Activated T-helper 1 cell treated with anti-CD3 and anti-CD28 coated beads, Interleukin-12 subunit alpha, Interleukin-12 subunit beta, Interleukin-2, Interleukin-4 antibody, amounts not matched to agents 30 ng/mL and 10 ng/mL and 1 ng/mL, durations not matched to agents 14 hours and 24 hours and 36 hours (primary cell): ENCODE data around the gene DOCK1. TPM values are rescaled to one million over a fixed set of nuclear protein-coding genes. Genes with fewer than 3 reads are reported as not detected.

Experiments used
- DNase-seq: peaks from one replicate; pipeline ENCODE4 v3.0.0; 2021; ENCODE audit warnings: low spot score
- H3K27ac Mint-ChIP-seq: one replicate; pipeline ENCODE4 v1.8.0; 2021; ENCODE audit warnings: mild to moderate bottlenecking, mixed read lengths
- H3K27me3 Mint-ChIP-seq: one replicate; pipeline ENCODE4 v1.8.0; 2022; ENCODE audit warnings: mild to moderate bottlenecking, moderate library complexity, mixed read lengths; ENCODE audit not compliant: insufficient read depth
- H3K36me3 Mint-ChIP-seq: one replicate; pipeline ENCODE4 v1.8.0; 2021; ENCODE audit warnings: low read depth, mixed read lengths
- H3K4me1 Mint-ChIP-seq: one replicate; pipeline ENCODE4 v1.8.0; 2021; ENCODE audit warnings: low read depth, mixed read lengths
- H3K4me3 Mint-ChIP-seq: one replicate; pipeline ENCODE4 v1.8.0; 2021; ENCODE audit warnings: mild to moderate bottlenecking, moderate library complexity, mixed read lengths
- H3K9me3 Mint-ChIP-seq: one replicate; pipeline ENCODE4 v1.8.0; 2021; ENCODE audit warnings: mixed read lengths
- intact Hi-C: fragments of 100-400 bp; cut with micrococcal nuclease; formaldehyde crosslinking; loops from one replicate; pipeline ENCODE4 v1.15.1; 2024
- total RNA-seq: library from RNA; stranded (reverse); gene quantifications from 2 replicates; pipeline ENCODE4 v1.2.3, GENCODE V29; 2022

The DOCK1 gene
- total RNA-seq, 1 donor from 2014 or later, result 0.75 TPM

DNA sequence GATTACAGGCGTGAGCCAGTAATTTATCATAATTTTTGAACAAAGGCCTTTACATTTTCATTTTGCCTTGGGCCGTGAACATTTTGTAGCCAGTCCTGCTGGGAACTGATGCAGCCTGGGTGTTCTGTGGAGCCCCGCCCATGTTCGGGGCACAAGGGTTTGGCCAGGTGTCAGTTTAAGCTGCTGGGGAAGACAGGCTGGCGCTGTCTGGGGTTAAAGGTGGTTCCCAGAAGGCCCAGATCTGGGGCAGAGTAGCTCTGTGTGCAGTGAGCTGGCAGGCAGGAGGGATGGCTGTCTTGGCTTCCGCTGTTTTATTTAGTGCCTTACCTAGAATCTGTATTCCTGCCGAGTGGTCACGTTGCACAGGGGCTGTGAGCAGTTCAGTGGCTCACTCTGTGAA is 50.2 kb downstream of the DOCK1 start:
- H3K4me3 Mint-ChIP-seq, result no peak overlapping the region
- intact Hi-C loops, result no loop called here
- H3K27me3 Mint-ChIP-seq, result no peaks in the 10 kb centered on the region
- H3K9me3 Mint-ChIP-seq, result peaks cover 8% of the 10 kb centered on the region
- DNase-seq, result no peak
- no peak overlapping the region for H3K27ac Mint-ChIP-seq
- H3K36me3 Mint-ChIP-seq, result no peaks in the 10 kb centered on the region
- no peaks in the 10 kb centered on the region for H3K4me1 Mint-ChIP-seq

GRCh38 chr10:126955934-126956711 is 50.9 kb downstream of the DOCK1 start:
- Mint-ChIP-seq H3K4me3 (no peak overlapping the region), H3K27me3 (no peaks in the 10 kb centered on the region), H3K27ac (no peak overlapping the region), H3K9me3 (peaks cover 8% of the 10 kb centered on the region), H3K4me1 (no peaks in the 10 kb centered on the region), H3K36me3 (no peaks in the 10 kb centered on the region)
- no peak for DNase-seq
- intact Hi-C loops, result no loop called here

DNA sequence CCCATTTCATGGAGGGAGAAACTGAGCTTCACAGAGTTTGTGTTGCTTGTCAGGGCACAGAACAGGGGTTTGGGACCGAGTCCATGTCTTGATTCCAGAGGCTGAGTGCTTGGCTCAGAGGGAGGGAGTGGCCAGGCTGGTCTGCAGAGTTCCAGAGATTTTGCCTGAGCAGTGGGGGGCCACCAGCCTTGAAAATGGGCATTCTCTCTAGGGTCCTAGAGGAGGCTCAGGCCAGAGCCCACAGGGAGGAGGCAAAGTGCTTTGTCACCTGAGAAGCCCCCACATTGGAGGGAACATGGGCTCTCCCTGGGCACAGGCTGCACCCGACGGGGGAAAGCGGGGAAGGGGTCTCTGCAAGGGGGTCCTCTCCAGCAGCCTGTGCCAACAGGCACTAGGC is 51.5 kb downstream of the DOCK1 start:
- peaks cover 8% of the 10 kb centered on the region for H3K9me3 Mint-ChIP-seq
- no peaks in the 10 kb centered on the region for H3K27me3 Mint-ChIP-seq
- no peak overlapping the region for H3K27ac Mint-ChIP-seq
- H3K4me3 Mint-ChIP-seq, result no peak overlapping the region
- intact Hi-C loops, result no loop called here
- H3K36me3 Mint-ChIP-seq, result no peaks in the 10 kb centered on the region
- H3K4me1 Mint-ChIP-seq, result no peaks in the 10 kb centered on the region
- DNase-seq, result no peak

GRCh38 chr10:126957111-126957510 is 51.9 kb downstream of the DOCK1 start:
- Mint-ChIP-seq H3K27me3 (no peaks in the 10 kb centered on the region), H3K36me3 (no peaks in the 10 kb centered on the region), H3K27ac (no peak overlapping the region), H3K4me1 (no peaks in the 10 kb centered on the region), H3K9me3 (peaks cover 8% of the 10 kb centered on the region), H3K4me3 (no peak overlapping the region)
- intact Hi-C loops, result no loop called here
- DNase-seq, result no peak

- intact Hi-C loops, result no loop called here
- Mint-ChIP-seq H3K4me3 (no peak overlapping the region), H3K4me1 (no peaks in the 10 kb centered on the region), H3K36me3 (no peaks in the 10 kb centered on the region), H3K9me3 (peaks cover 11% of the 10 kb centered on the region), H3K27me3 (no peaks in the 10 kb centered on the region), H3K27ac (no peak overlapping the region)
- no peak for DNase-seq
Observed at GRCh38 chr10:126959431-126959830, 54.2 kb downstream of the DOCK1 start.

DNA sequence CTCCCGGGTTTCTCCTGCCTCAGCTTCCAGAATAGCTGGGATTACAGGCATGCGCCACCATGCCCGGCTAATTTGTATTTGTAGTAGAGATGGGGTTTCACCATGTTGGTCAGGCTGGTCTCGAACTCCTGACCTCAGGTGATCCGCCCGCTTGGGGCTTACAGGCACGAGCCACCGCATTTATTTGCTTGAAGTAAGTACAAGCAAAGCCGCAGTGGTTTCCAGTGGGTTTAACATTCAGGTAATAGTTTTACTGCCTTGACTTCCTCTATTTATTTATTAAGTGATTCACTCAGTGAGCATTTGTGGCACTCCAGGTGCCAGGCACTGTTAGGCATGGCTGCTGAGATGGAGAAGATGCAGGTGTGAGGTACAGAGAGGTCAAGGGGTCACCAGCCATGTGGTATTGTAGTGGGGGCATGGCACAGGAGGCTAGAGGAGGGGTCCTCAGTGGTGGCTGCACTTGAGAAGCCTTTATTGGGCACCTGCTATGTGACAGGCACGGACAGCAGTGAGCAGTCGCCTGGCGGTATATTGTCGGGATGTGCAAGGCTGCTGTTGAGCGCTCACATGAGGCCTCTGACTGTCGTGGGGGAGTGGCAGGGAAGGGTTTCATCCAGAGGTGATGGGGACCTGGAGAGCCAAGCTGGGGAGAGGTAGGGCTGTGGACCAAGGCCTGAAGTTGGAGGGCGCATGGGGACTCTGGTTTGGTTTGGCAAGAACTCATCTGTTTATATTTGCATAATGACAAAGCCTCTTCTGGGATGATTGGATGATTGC is 54.9 kb downstream of the DOCK1 start:
- Mint-ChIP-seq H3K27ac (no peak overlapping the region), H3K36me3 (no peaks in the 10 kb centered on the region), H3K4me1 (no peaks in the 10 kb centered on the region), H3K4me3 (no peak overlapping the region), H3K9me3 (peaks cover 14% of the 10 kb centered on the region), H3K27me3 (no peaks in the 10 kb centered on the region)
- DNase-seq, result no peak
- intact Hi-C loops, result no loop called here

- intact Hi-C loops, result no loop called here
- Mint-ChIP-seq H3K9me3 (peaks cover 13% of the 10 kb centered on the region), H3K27ac (no peak overlapping the region), H3K4me1 (no peaks in the 10 kb centered on the region), H3K4me3 (no peak overlapping the region), H3K27me3 (no peaks in the 10 kb centered on the region), H3K36me3 (no peaks in the 10 kb centered on the region)
- DNase-seq, result no peak
Observed at GRCh38 chr10:126963354-126963753, 58.1 kb downstream of the DOCK1 start.

GRCh38 chr10:126964190-126964589 is 59.0 kb downstream of the DOCK1 start:
- no peaks in the 10 kb centered on the region for H3K36me3 Mint-ChIP-seq
- DNase-seq, result no peak
- peaks cover 13% of the 10 kb centered on the region for H3K9me3 Mint-ChIP-seq
- H3K27ac Mint-ChIP-seq, result no peak overlapping the region
- intact Hi-C loops, result no loop called here
- H3K4me3 Mint-ChIP-seq, result no peak overlapping the region
- no peaks in the 10 kb centered on the region for H3K27me3 Mint-ChIP-seq
- H3K4me1 Mint-ChIP-seq, result no peaks in the 10 kb centered on the region

- Mint-ChIP-seq H3K9me3 (peaks cover 13% of the 10 kb centered on the region), H3K4me1 (no peaks in the 10 kb centered on the region), H3K36me3 (no peaks in the 10 kb centered on the region), H3K27ac (no peak overlapping the region), H3K4me3 (no peak overlapping the region), H3K27me3 (no peaks in the 10 kb centered on the region)
- DNase-seq, result no peak
- intact Hi-C loops, result no loop called here
Observed at GRCh38 chr10:126966938-126967337, 61.7 kb downstream of the DOCK1 start.

DNA sequence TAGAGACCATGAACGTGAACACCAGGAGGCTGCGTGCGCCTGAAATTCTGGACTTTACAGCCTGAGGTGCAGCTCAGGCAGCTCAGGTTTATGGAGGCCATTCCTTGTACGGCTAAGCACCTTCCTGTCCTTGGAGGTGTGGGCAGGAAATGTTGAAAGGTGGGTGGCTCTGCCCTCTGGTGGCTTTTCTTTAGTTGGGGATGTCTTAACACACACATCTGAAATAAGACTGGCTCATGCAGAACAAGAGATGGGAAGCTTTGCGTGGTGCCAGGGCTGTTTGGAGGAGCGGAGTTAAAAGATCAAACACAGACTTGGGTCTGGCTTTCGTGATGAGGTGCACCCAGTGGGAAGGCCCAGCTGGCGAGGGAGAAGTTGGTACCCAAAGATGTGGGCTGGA is 64.1 kb downstream of the DOCK1 start:
- no peaks in the 10 kb centered on the region for H3K27me3 Mint-ChIP-seq

DNA sequence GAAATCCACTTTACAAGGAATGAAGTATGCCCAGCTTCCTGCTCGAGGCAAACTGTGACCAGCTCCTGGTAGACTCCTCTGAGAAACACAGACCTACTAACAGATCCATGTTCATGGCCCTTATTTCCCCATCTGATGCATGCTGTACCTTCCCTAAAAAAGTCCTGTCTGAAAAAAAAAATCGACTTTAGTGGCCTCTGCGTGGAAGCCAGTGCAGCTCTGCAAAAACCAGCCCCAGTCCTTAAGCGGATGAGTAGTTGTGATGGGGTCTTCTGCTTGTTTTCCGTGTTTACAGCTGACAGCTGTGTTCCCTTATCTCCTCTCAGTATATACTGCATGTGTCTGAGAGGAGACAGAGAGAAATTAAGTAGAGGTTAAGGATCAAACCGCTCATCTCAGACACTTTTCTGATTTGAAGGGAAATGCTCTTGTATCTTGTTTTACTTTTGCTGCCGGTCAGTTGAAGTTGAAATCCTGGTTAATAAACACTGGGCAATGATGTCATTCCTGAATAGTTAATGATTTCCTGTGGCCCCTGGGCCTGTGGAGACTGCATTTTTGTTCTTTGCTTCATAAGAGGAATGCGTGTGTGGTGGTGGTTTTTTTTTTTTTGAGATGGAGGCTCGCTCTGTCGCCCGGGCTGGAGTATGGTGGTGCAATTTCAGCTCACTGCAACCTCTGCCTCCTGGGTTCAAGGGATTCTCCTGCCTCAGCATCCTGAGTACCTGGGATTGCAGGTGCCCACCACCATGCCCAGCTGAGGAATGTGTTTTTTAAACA is 67.6 kb downstream of the DOCK1 start:
- no peaks in the 10 kb centered on the region for H3K9me3 Mint-ChIP-seq
- H3K4me3 Mint-ChIP-seq, result no peak overlapping the region
- intact Hi-C loops, result no loop called here
- no peaks in the 10 kb centered on the region for H3K27me3 Mint-ChIP-seq
- H3K27ac Mint-ChIP-seq, result no peak overlapping the region
- no peaks in the 10 kb centered on the region for H3K4me1 Mint-ChIP-seq
- no peaks in the 10 kb centered on the region for H3K36me3 Mint-ChIP-seq
- DNase-seq, result no peak

More for the DNA sequence above, 64.1 kb downstream of the DOCK1 start:
- H3K9me3 Mint-ChIP-seq, result peaks cover 10% of the 10 kb centered on the region
- H3K27ac Mint-ChIP-seq, result no peak overlapping the region
- H3K36me3 Mint-ChIP-seq, result no peaks in the 10 kb centered on the region
- no peak overlapping the region for H3K4me3 Mint-ChIP-seq
- H3K4me1 Mint-ChIP-seq, result no peaks in the 10 kb centered on the region
- DNase-seq, result no peak
- intact Hi-C loops, result no loop called here

DNA sequence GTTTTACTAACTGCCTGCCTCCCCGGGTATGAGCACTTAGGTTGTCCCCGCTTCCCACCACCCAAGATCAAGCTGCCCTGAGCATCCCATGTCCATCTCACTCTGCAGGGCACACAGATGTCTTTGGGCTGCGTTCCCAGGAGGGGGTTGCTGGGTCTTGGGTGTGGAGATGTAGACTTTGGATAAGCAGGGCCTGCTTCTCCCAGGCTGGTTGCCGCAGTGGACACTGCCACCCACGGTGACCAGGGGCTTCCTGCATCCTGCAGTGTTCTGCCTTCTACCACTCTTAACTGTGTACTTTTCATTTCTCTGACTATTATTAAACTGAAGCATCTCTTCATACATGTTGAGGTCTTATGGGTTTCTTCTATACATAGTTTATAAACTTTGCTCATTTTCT is 70.0 kb downstream of the DOCK1 start:
- H3K4me1 Mint-ChIP-seq, result no peaks in the 10 kb centered on the region
- no peak for DNase-seq
- no peaks in the 10 kb centered on the region for H3K9me3 Mint-ChIP-seq
- no peak overlapping the region for H3K27ac Mint-ChIP-seq
- no peaks in the 10 kb centered on the region for H3K36me3 Mint-ChIP-seq
- no peak overlapping the region for H3K4me3 Mint-ChIP-seq
- H3K27me3 Mint-ChIP-seq, result no peaks in the 10 kb centered on the region
- intact Hi-C loops, result no loop called here

DNA sequence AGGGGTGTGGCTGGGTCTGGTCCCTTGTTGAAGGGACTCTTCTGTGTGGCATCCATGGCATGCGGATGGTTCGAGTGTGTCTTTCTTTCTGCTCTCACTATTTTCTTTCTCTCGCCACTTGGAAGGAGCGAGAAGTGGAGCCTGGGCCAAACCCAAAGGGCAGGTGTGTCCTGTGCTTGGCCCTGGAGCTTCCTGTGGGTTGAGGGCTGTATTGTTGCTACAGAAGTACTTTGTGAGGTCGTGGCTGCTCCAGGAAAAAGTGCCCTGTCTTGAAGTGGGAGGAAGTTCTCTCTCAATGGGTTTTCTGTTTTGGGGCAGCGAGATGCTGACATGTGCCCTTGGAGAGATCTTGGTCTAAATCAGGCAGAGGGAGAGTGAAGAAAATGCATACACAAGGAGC is 72.0 kb downstream of the DOCK1 start:
- H3K9me3 Mint-ChIP-seq, result no peaks in the 10 kb centered on the region
- H3K27ac Mint-ChIP-seq, result no peak overlapping the region
- H3K4me1 Mint-ChIP-seq, result no peaks in the 10 kb centered on the region
- no peak overlapping the region for H3K4me3 Mint-ChIP-seq
- H3K27me3 Mint-ChIP-seq, result no peaks in the 10 kb centered on the region
- H3K36me3 Mint-ChIP-seq, result no peaks in the 10 kb centered on the region
- intact Hi-C loops, result no loop called here
- DNase-seq, result no peak
